HCT116 (cell line): ENCODE results near the gene TCEAL2. TPM values are rescaled to one million over a fixed set of nuclear protein-coding genes. Genes with fewer than 3 reads are reported as not detected.
"Not testable (repeated sequence)": the region's sequence is repeated elsewhere in the genome, so short reads cannot be mapped to it uniquely, and the experiment has no call there.

Experiments used
- ATAC-seq: fragments of 200-7000 bp; cut with Tn5 transposase; 2 replicates; pipeline ENCODE4 v1.9.1; 2020; ENCODE audit warnings: mild to moderate bottlenecking, moderate library complexity
- Bru-seq: library from RNA; stranded (reverse); fragments of 400-500 nt; gene quantifications from one replicate; lab custom pipeline; 2021; lab: Mats Ljungman, UMichigan
- BruChase-seq, 2 experiments: library from RNA; stranded (reverse); fragments of 400-500 nt; gene quantifications; one replicate each; lab custom pipeline; 2021; lab: Mats Ljungman, UMichigan
- BruUV-seq: library from RNA; stranded (reverse); fragments of 400-500 nt; replicated peaks from 2 replicates; lab custom pipeline; 2021; lab: Mats Ljungman, UMichigan
- CTCF ChIA-PET: fragments of 300-600 bp; sonication (Branson Sonifier 250); formaldehyde crosslinking; loops from one replicate; lab custom pipeline; 2021; ENCODE audit warnings: antibody characterized with exemption; lab: Charles Lee
- POLR2A ChIA-PET: fragments of 300-600, 350-600 bp; sonication (Branson Sonifier 250); formaldehyde crosslinking; loops from one replicate; lab custom pipeline; 2021; ENCODE audit warnings: antibody characterized with exemption; lab: Charles Lee
- RAD21 ChIA-PET, 2 experiments: fragments of 300-600 bp; sonication (Branson Sonifier 250); formaldehyde crosslinking; loops; one replicate each; lab custom pipeline; 2023; ENCODE audit warnings: low total read pairs in 2 of 2; ENCODE audit not compliant: uncharacterized antibody in 2 of 2, unreplicated experiment in 2 of 2, low non-redundant PET in 1 of 2; lab: Charles Lee
- DNase-seq: peaks from one replicate; pipeline ENCODE4 v3.0.0-alpha.2; 2010; ENCODE audit warnings: low read depth, low spot score
- H2AFZ ChIP-seq: fragments of 200-600 bp; shearing (Covaris generic), sonication (generic); 2 replicates; pipeline ENCODE4 v1.6.1; 2017; ENCODE audit warnings: low read depth, mixed run types, mixed read lengths, antibody characterized with exemption, low read length; ENCODE audit not compliant: poor library complexity, severe bottlenecking
- H3K27ac ChIP-seq: 2 replicates; pipeline ENCODE4 v1.5.1; 2012; ENCODE audit warnings: low read depth, low read length
- H3K27me3 ChIP-seq: fragments of 200-600 bp; sonication (generic); 2 replicates; pipeline ENCODE4 v1.6.1; 2016; ENCODE audit warnings: mixed run types, low read length, mixed read lengths; ENCODE audit not compliant: insufficient read depth
- H3K36me3 ChIP-seq, 2 experiments: fragments of 200-500 bp in 1 of 2; fragments of 200-600 bp in 1 of 2; sonication (Bioruptor generic) in 1 of 2; sonication (generic) in 1 of 2; 2 replicates each; pipeline versions ENCODE4 v1.5.1 to v1.6.1; 2014 to 2016; ENCODE audit warnings: low read length in 2 of 2, inconsistent platforms in 1 of 2, mixed read lengths in 1 of 2, mixed run types in 1 of 2; ENCODE audit not compliant: insufficient read depth in 2 of 2, control insufficient read depth in 1 of 2
- H3K4me1 ChIP-seq, 2 experiments: fragments of 200-600 bp in 1 of 2; sonication (generic) in 1 of 2; 2 replicates each; pipeline versions ENCODE4 v1.5.1 to v1.6.1; 2012 to 2017; ENCODE audit warnings: low read length in 2 of 2, inconsistent platforms in 1 of 2, mild to moderate bottlenecking in 1 of 2, mixed read lengths in 1 of 2, mixed run types in 1 of 2, moderate library complexity in 1 of 2; ENCODE audit not compliant: insufficient read depth in 2 of 2, control insufficient read depth in 1 of 2
- H3K4me2 ChIP-seq: fragments of 200-600 bp; sonication (generic); 2 replicates; pipeline ENCODE4 v1.6.1; 2017; ENCODE audit warnings: mixed run types, low read length, mixed read lengths
- H3K4me3 ChIP-seq, 2 experiments: fragments of 200-600 bp in 1 of 2; sonication (generic) in 1 of 2; replicated peaks in 1 of 2; 2 replicates each; pipeline ENCODE4 v1.5.1; 2011 to 2016; ENCODE audit warnings: low read length in 2 of 2, control low read depth in 1 of 2, low read depth in 1 of 2, mild to moderate bottlenecking in 1 of 2, mixed read lengths in 1 of 2, mixed run types in 1 of 2
- H3K79me2 ChIP-seq: fragments of 200-600 bp; sonication (generic); 2 replicates; pipeline ENCODE4 v1.6.1; 2017; ENCODE audit warnings: mild to moderate bottlenecking, mixed run types, low read length, moderate library complexity, mixed read lengths; ENCODE audit not compliant: insufficient read depth
- H3K9ac ChIP-seq: fragments of 200-600 bp; sonication (generic); 2 replicates; pipeline ENCODE4 v1.6.1; 2016; ENCODE audit warnings: low read length, mixed read lengths
- H3K9me2 ChIP-seq: fragments of 200-600 bp; sonication (generic), shearing (Covaris generic); 2 replicates; pipeline ENCODE4 v1.6.1; 2017; ENCODE audit warnings: mixed run types, mild to moderate bottlenecking, moderate library complexity; ENCODE audit not compliant: insufficient read depth
- H3K9me3 ChIP-seq, 2 experiments: fragments of 200-500 bp in 1 of 2; fragments of 200-600 bp in 1 of 2; sonication (Bioruptor generic) in 1 of 2; sonication (generic) in 1 of 2; 2 replicates each; pipeline ENCODE4 v1.6.1; 2014 to 2017; ENCODE audit warnings: low read length in 2 of 2, mixed read lengths in 2 of 2, inconsistent platforms in 1 of 2, low read depth in 1 of 2, mild to moderate bottlenecking in 1 of 2, mixed run types in 1 of 2, moderate library complexity in 1 of 2; ENCODE audit not compliant: control insufficient read depth in 1 of 2, insufficient read depth in 1 of 2
- H4K20me1 ChIP-seq: fragments of 200-600 bp; sonication (generic), shearing (Covaris generic); 2 replicates; pipeline ENCODE4 v1.6.1; 2017; ENCODE audit warnings: mixed run types, mild to moderate bottlenecking, moderate library complexity; ENCODE audit not compliant: insufficient read depth
- CEBPB ChIP-seq: IDR thresholded peaks from 2 replicates; pipeline ENCODE4 v1.6.1; 2012; ENCODE audit warnings: low read depth
- EZH2 ChIP-seq: fragments of 200-600 bp; sonication (generic); IDR thresholded peaks from 2 replicates; pipeline ENCODE4 v1.6.1; 2017; ENCODE audit warnings: antibody characterized with exemption, mixed run types
- EZH2phosphoT487 ChIP-seq: fragments of 200-600 bp; IDR thresholded peaks from 2 replicates; pipeline ENCODE4 v1.6.1; 2018; ENCODE audit warnings: antibody characterized with exemption, borderline replicate concordance
- FOSL1 ChIP-seq: IDR thresholded peaks from 2 replicates; pipeline ENCODE4 v1.6.1; 2012; ENCODE audit warnings: low read depth
- ZFX ChIP-seq: fragments of 450-650 bp; IDR thresholded peaks from 2 replicates; pipeline ENCODE4 v1.6.1; 2017
- intact Hi-C: fragments of 100-400 bp; cut with micrococcal nuclease; formaldehyde crosslinking; loops from 2 replicates; pipeline ENCODE4 v1.10.0; 2022
- long read RNA-seq: library from polyadenylated mRNA; unstranded; transcript quantifications from one replicate; pipeline ENCODE4 v2.0.0, GENCODE V29; 2021; ENCODE audit not compliant: unreplicated experiment
- polyA plus RNA-seq: library from polyadenylated mRNA; unstranded; fragments of >200 nt; gene quantifications from 2 replicates; pipeline ENCODE4 v1.2.1, GENCODE V29; 2012; ENCODE audit warnings: missing spikeins
- total RNA-seq: library from RNA; stranded (reverse); gene quantifications from one replicate; pipeline ENCODE4 v1.2.1, GENCODE V29; 2021; ENCODE audit not compliant: unreplicated experiment
- TF ChIP-seq, protein P1 (sequence below): IDR thresholded peaks from 2 replicates; pipeline ENCODE4 v1.6.1; 2012
- TF ChIP-seq, protein P2 (sequence below): IDR thresholded peaks from 2 replicates; pipeline ENCODE4 v1.6.1; 2012; ENCODE audit warnings: low read depth

Gene TCEAL2
- total RNA-seq (not detected), Bru-seq, nascent RNA (not detected), BruChase-seq, experiment 1, labeled RNA remaining after a 6-hour chase (not detected), BruChase-seq, experiment 2, labeled RNA remaining after a 2-hour chase (not detected)
- polyA plus RNA-seq: not detected in 2 replicates
- long read RNA-seq: 0 reads

DNA sequence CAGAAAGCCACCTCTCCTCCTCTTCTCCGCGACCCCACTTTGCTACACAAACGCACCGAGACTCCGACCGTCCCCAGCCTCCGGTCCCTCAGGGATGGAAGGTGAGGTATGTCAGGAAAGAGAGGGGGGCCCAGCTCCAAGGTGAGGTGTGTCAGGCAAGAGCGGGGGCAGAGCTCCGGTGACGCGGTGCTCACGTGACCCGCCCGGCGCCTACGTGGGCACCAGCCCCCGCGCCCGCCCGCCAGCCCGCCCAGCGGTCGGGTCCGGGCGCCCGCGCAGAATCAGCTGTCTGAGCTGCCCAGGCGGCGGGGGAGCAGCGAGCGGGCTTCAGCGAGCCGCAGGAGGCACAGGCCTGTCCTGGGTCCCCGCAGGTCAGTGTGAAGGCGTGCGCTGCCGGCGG is at the start of gene TCEAL2:
Gene TCEAL2, plus strand, starts transcription at position 244 of the 400 bp plus-strand sequence. CDS start 1,152 bp downstream, outside the sequence.
- not testable (repeated sequence) for DNase-seq, ATAC-seq

DNA sequence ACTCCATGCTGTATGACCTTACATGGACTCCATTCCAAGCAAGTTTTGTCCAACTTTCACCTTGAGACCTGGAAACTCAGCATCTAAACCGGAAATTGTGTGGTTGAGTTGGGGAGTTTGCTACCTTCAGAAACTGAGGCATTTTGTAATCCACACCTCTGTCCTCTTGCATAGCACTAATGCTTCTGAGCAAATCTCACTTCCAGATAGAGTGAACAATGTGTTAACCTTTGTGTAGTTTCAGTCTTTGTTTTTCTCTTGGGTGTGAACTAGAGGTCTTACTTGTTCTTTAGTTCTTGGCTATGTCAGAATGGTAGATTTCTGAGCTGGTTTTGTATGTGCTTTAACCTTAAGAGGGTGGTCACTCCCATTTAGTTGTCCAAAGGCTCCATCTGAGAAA is 48.1 kb upstream of the TCEAL2 start:
- RAD21 ChIA-PET: no interaction called here
- no TSS peak for BruUV-seq

More for the DNA sequence above, at the start of gene TCEAL2:
- BruUV-seq, H3K79me2 ChIP-seq, H2AFZ ChIP-seq, H3K27me3 ChIP-seq, H3K4me1 ChIP-seq, CTCF ChIA-PET, H3K36me3 ChIP-seq, H3K9me3 ChIP-seq, intact Hi-C loops, H3K27ac ChIP-seq, POLR2A ChIA-PET, H3K4me3 ChIP-seq, H3K4me2 ChIP-seq, H3K9ac ChIP-seq, H4K20me1 ChIP-seq, RAD21 ChIA-PET, H3K9me2 ChIP-seq: not testable (repeated sequence)

More for the DNA sequence above, 48.1 kb upstream of the TCEAL2 start:
- no peaks in the 10 kb centered on the region for H3K36me3 ChIP-seq
- TF ChIP-seq, protein P1, sequence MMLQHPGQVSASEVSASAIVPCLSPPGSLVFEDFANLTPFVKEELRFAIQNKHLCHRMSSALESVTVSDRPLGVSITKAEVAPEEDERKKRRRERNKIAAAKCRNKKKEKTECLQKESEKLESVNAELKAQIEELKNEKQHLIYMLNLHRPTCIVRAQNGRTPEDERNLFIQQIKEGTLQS: no peak
- TF ChIP-seq ZFX: no peak
- TF ChIP-seq EZH2phosphoT487: no peak
- TF ChIP-seq, protein P2, sequence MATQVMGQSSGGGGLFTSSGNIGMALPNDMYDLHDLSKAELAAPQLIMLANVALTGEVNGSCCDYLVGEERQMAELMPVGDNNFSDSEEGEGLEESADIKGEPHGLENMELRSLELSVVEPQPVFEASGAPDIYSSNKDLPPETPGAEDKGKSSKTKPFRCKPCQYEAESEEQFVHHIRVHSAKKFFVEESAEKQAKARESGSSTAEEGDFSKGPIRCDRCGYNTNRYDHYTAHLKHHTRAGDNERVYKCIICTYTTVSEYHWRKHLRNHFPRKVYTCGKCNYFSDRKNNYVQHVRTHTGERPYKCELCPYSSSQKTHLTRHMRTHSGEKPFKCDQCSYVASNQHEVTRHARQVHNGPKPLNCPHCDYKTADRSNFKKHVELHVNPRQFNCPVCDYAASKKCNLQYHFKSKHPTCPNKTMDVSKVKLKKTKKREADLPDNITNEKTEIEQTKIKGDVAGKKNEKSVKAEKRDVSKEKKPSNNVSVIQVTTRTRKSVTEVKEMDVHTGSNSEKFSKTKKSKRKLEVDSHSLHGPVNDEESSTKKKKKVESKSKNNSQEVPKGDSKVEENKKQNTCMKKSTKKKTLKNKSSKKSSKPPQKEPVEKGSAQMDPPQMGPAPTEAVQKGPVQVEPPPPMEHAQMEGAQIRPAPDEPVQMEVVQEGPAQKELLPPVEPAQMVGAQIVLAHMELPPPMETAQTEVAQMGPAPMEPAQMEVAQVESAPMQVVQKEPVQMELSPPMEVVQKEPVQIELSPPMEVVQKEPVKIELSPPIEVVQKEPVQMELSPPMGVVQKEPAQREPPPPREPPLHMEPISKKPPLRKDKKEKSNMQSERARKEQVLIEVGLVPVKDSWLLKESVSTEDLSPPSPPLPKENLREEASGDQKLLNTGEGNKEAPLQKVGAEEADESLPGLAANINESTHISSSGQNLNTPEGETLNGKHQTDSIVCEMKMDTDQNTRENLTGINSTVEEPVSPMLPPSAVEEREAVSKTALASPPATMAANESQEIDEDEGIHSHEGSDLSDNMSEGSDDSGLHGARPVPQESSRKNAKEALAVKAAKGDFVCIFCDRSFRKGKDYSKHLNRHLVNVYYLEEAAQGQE: no peak
- TF ChIP-seq EZH2: no peak
- no peak for TF ChIP-seq CEBPB
- no peak for TF ChIP-seq FOSL1
- TF ChIP-seq, all 23 proteins: peak for 0
- CTCF ChIA-PET: no interaction called here
- ATAC-seq (no peak), DNase-seq (no peak)
- POLR2A ChIA-PET: no interaction called here
- intact Hi-C loops: no loop called here
- no peaks in the 10 kb centered on the region for H4K20me1 ChIP-seq
- no peak overlapping the region for H3K9ac ChIP-seq
- H3K4me1 ChIP-seq: no peaks in the 10 kb centered on the region
- no peak overlapping the region for H3K27ac ChIP-seq
- no peaks in the 10 kb centered on the region for H3K9me3 ChIP-seq
- H2AFZ ChIP-seq: no peak overlapping the region
- no peak overlapping the region for H3K4me2 ChIP-seq
- H3K9me2 ChIP-seq: no peaks in the 10 kb centered on the region
- no peaks in the 10 kb centered on the region for H3K27me3 ChIP-seq
- no peak overlapping the region for H3K4me3 ChIP-seq
- H3K79me2 ChIP-seq: no peaks in the 10 kb centered on the region
